Left ventricle myocardium superior (tissue), 1 donor: ENCODE data around the gene CFAP58. TPM values are rescaled to one million over a fixed set of nuclear protein-coding genes. Genes with fewer than 3 reads are reported as not detected.
A peak's percentile ranks its signal among the peaks of the same experiment; 100 is the strongest.

ENCODE experiments used
- ATAC-seq: fragments of 200-7000 bp; cut with Tn5 transposase; one replicate; pipeline ENCODE4 v1.9.1; 2020; ENCODE audit warnings: mild to moderate bottlenecking, moderate library complexity
- DNase-seq: peaks from one replicate; pipeline ENCODE4 v3.0.0-alpha.2; 2020
- intact Hi-C: fragments of 100-400 bp; cut with micrococcal nuclease; formaldehyde crosslinking; loops from one replicate; pipeline ENCODE4 v1.11.0; 2022
- long read RNA-seq: library from polyadenylated mRNA; unstranded; transcript quantifications from one replicate; pipeline ENCODE4 v2.0.0, GENCODE V29; 2021
- total RNA-seq: library from RNA; stranded (reverse); fragmentation: NEBNext Ultra II Directional; extraction: Animal tissue kit (Norgen Biotek cat#: 25700); gene quantifications from one replicate; pipeline ENCODE4 v1.2.1, GENCODE V29; 2021
- donor health status: DM: no; HTN: yes; CAD: no; lungs with severe emphysema.

CFAP58 gene, protein sequence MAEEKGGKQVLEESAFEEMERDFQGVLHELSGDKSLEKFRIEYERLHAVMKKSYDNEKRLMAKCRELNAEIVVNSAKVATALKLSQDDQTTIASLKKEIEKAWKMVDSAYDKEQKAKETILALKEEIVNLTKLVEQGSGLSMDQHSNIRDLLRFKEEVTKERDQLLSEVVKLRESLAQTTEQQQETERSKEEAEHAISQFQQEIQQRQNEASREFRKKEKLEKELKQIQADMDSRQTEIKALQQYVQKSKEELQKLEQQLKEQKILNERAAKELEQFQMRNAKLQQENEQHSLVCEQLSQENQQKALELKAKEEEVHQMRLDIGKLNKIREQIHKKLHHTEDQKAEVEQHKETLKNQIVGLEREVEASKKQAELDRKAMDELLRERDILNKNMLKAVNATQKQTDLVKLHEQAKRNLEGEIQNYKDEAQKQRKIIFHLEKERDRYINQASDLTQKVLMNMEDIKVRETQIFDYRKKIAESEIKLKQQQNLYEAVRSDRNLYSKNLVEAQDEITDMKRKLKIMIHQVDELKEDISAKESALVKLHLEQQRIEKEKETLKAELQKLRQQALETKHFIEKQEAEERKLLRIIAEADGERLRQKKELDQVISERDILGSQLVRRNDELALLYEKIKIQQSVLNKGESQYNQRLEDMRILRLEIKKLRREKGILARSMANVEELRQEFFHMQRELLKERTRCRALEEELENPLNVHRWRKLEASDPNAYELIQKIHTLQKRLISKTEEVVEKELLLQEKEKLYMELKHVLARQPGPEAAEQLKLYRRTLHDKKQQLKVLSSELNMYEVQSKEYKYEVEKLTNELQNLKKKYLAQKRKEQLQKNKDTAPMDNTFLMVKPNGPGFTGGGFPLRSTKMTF
- 1.2 TPM for total RNA-seq
- long read RNA-seq, partial matches to known transcripts: 0 of 2 reads
- long read RNA-seq, other reads (novel, unspliced or antisense): 2 of 2 reads

- DNase-seq (peak; percentile 93), ATAC-seq (peak; percentile 92)
- intact Hi-C loops: no loop called here
These were observed at the start of gene CFAP58 for GRCh38 chr10:104353325-104354048. Gene CFAP58 (plus strand): TSS chr10:104353833. CDS start chr10:104353898, 65 bp downstream.

DNA sequence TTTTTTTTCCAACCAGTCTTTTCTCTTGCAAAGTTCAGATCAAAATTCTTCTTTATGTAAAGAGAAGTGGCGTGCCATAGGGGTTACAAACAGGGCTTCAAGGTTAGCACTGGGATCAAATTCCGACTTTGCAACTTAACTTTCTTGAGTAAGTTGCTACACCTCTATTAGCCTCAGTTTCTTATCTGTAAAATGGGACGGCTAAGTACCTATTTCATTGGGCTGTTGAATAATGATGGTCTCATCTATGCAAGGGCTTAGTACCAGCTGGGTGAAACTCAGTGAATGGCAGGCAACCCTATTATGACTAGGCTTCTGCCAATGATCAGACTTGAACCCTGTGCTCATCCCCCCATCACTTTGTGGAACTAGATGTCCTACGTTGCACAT is 49.3 kb upstream of the CFAP58 start:
- no peak for DNase-seq
- intact Hi-C loops: no loop called here
- no peak for ATAC-seq

DNA sequence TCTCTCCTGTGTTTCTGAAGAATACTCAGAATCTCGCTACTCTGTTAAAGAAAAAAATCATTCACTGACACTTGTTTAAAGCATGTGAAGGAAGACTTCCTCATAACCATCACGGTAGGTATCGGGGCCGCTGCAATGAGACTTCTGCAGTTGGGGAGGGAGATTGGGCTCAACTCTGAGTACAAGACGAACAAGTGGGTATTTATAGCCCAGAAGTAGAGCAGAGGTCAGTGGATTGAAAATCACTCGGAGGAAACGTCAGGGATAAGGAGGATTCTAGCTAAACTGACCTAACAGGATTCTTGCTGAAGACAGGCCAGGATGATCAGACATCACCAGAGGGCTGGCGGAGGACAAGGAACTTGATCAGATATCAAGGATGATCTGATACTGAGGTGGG is 48.7 kb upstream of the CFAP58 start:
- DNase-seq (no peak), ATAC-seq (peak; percentile 55)
- intact Hi-C loops: loop anchor here (5.0 kb wide), 1 partner anchor 37 kb away; no protein-coding TSS in a partner anchor

DNA sequence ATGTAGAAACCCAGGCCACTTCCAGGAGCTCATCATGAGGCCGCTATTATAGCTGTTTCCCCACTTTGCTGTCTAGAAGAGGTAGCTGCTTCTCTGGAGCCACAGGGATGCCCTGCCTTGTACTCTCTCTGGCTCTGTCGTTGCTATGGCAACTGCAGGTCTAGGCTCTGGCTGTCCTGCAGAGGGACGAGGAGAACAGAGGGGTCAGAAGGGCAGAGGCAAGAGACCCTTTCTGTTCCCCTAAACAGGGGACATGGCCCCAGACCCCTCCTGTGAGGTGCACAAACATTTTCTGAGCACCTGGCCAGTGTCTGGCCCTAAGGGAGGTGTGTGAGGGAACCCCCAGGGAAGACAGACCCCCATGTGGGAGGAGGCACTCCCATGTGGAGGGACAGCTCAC is 46.7 kb upstream of the CFAP58 start:
- no peak for DNase-seq
- intact Hi-C loops: loop anchor here (5.0 kb wide), 1 partner anchor 35 kb away; no protein-coding TSS in a partner anchor
- no peak for ATAC-seq

DNA sequence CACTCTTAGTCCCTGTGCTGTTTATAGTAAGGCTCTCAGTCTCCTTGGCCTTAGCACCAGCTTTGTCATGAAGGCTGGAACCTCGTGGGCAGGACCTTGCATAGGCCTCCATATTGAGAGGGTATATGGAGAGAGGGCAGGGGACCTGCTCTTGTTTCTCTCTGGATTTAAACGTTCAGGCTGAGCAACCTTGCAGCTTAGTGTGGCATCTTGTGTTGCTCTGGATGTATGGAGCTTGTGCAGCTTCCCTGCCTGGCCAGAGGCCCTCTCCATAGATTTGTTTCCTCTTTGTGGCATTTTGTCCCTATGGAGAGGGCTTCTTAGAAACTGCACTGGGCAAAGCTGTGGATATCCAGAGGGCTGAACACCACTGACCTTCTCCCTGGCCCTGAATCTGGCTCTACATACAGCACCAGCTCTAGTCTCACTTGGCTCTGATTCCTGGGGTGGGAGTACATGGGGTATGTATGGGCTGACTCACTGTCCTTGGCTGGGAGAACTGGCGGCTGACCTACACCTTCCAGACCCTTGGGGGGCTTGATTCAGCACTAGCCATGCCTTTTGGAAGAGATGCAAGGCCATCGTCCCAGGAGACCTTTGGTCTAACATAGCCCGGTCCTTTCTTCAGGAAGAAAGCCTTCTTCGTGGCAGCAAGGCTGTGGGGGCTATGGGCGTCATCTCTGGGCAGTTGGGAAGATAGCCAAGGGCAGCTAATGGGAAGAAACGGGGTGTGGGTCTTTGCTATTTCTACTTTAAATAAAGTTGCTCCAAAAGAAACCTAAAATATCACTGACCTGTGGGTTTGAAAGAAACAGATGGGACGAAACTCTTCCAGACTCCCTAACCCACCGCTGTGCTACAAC is 45.8 kb upstream of the CFAP58 start:
- ATAC-seq (no peak), DNase-seq (no peak)
- intact Hi-C loops: loop anchor here (5.0 kb wide), 1 partner anchor 34 kb away; no protein-coding TSS in a partner anchor

GRCh38 chr10:104308439-104308903 is 45.2 kb upstream of the CFAP58 start:
- intact Hi-C loops: loop anchor here (5.0 kb wide), 1 partner anchor 34 kb away; no protein-coding TSS in a partner anchor
- ATAC-seq: no peak
- no peak for DNase-seq

DNA sequence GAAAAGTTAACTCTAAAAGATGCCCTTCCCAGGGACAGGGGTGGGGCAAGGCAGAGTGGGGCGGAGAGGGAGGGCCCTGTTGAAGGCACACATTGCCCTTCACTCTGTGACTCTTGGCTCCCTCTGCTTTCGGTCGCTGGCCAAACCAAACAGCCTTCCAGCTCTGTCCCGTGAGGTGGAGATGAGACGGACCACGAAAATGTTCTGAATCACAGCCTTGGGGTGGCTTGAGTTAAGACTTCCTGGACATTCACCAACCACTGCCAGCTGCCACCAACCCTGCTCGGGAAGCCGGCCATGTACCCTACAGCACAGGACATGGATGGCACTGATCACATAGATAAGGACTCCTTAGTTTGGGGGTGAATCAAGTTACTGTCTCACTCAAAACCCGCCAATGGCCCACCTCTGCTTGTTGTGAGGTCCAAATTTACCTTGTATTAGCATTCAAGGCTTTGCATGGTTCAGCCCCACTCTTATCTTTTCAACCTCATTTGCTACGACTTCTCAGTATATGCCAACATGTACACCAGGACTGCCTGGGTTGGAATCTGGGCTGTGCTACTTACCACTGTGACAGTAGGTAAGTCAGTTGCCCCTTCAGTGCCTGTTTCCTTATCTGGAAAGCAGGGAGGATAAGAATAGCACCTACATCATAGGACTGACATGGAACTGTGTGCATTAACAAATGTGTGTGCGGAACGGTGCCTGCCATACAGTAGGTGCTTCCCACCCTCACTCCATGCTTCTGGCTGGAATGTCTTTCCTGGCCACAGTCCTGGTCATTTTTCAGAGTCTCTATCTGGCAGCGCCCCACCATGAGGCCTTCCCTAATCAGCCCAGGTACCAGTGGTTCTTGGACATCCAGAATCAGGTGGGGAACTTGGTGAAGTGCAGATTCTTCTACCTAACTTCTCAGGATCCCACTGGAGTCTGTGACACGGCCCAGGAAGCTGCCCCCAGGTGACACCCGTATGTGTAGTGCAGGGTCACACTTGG is 43.4 kb upstream of the CFAP58 start:
- ATAC-seq: peak; percentile 87
- DNase-seq: peak; percentile 81
- intact Hi-C loops: loop anchor here (5.0 kb wide), 1 partner anchor 32 kb away; no protein-coding TSS in a partner anchor

DNA sequence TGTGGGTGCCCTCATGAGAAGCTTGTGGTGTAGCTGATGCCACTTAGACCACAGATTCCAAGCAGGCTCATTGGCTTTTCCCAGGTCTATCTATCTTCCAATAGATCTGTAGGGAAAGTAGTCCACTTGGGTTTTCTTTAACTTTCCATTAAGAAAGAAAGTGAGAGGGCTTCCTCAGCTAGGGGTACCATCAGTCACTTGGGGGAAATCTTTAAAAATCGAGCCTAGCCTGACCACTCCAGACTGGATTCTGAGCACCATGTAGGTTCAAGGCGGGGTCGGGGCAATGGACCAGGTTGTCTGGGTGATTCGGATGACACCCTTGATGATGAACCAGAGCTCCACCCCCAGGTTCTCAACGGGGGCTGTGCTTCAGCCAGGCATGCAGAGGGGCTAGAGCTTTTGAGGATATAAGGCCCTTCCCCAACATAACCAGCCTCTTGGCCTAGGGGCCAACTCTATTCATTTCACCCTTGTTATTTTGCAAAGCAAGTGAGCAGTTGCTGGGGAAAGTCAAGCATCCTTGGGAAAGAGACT is 42.4 kb upstream of the CFAP58 start:
- DNase-seq: no peak
- intact Hi-C loops: no loop called here

DNA sequence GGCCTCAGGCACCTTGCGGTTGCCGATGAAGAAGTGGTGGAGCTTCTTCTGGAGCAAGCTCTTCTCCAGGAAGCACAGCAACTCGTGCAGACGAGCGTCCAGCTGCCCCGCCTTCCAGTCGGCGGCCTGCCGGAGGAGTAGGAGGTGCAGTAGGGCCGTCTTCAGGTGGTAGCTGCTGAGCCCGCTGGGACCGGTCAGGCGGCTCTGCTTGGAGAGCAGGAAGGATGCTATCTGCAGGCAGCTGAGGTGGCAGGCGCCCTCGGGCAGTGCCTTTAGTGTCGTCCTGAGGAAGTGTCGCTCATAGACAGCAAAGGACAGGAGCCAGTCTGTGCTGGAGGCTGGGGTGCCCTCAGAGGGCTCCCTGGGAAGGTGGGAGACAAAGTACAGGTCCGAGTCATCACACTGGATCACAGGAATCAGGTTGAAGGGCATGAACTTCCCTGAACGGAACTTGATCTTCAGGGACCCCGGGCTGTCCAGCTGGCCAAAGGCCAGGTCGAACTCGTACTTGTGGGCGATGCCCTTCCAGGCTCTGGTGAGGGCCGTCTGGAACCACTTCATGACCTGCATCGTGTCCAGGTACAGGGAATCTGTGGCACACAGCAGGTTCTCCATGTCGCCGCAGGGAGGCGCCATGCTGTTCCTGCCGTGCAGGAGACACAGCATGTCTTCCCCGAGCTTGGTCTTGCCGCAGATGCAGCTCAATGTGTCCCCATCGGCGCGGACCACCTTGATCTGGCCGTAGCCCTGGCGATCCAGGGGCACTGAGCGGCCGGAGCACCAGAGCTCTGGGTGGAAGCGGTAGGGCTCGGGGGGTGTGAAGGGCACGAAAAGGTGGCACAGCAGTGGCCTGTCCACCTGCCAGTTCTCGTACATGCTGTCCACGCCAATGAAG is 38.8 kb upstream of the CFAP58 start:
- DNase-seq (no peak), ATAC-seq (no peak)
- intact Hi-C loops: no loop called here

More for the DNA sequence above, 42.4 kb upstream of the CFAP58 start:
- no peak for ATAC-seq

GRCh38 chr10:104315486-104315921 is 38.1 kb upstream of the CFAP58 start:
- DNase-seq: no peak
- no peak for ATAC-seq
- intact Hi-C loops: no loop called here

- intact Hi-C loops: no loop called here
- DNase-seq (no peak), ATAC-seq (no peak)
These were observed 37.1 kb upstream of the CFAP58 start for GRCh38 chr10:104316321-104317099.

- intact Hi-C loops: no loop called here
- DNase-seq (no peak), ATAC-seq (peak; percentile 3)
These were observed 36.3 kb upstream of the CFAP58 start for GRCh38 chr10:104317269-104317710.

DNA sequence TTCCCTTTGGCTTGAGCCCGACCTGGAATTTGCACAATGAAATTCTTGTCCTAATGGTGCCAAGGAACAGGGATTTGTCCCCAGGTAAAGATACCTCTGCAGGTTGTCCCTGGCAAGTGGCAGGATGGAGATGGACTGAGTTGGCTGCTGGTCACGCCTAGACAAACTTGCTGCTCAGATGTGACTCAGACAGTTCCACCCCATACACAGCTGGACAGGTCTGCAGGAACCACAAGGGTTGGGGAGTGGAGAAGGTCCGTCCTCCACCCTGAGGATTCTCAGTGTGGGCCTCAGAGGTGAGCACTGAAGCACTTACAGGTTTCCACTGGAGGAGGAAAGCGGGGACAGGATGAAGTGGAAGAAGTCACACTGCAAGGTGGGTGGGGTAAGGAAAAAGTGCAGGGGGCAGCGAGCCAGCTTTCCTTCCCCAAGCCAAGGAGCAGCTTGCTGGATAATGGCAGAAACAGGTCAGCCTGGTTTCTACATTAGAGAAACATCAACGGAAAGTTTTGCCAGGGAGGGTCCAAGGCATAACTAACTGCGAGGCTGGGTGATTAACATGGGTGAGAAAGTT is 35.8 kb upstream of the CFAP58 start:
- DNase-seq (no peak), ATAC-seq (no peak)
- intact Hi-C loops: no loop called here

- no peak for DNase-seq
- no peak for ATAC-seq
- intact Hi-C loops: no loop called here
These were observed 35.3 kb upstream of the CFAP58 start for GRCh38 chr10:104318326-104318725.
